Measurements from ENCODE around the gene KCNMA1.

The KCNMA1 gene

GRCh38 chr10:77510294-77510693 is 127.3 kb downstream of the KCNMA1 start:
- DNase-seq (ENCODE audit: low read depth in 2 of 2): no peak

- no peak for DNase-seq (ENCODE audit: low read depth in 2 of 2)
Observed at GRCh38 chr10:77509391-77509790, 128.2 kb downstream of the KCNMA1 start.

- no peak for DNase-seq (ENCODE audit: low read depth in 2 of 2)
Observed at GRCh38 chr10:77507291-77507880, 130.2 kb downstream of the KCNMA1 start.

GRCh38 chr10:77506517-77507200 is 130.9 kb downstream of the KCNMA1 start:
- no peak for DNase-seq (ENCODE audit: low read depth in 2 of 2)

- DNase-seq (ENCODE audit: low read depth in 2 of 2): no peak
Observed at GRCh38 chr10:77505431-77506334, 131.9 kb downstream of the KCNMA1 start.

- no peak for DNase-seq (ENCODE audit: low read depth in 2 of 2)
Observed at GRCh38 chr10:77504873-77505257, 132.7 kb downstream of the KCNMA1 start.

GRCh38 chr10:77504196-77504872 is 133.3 kb downstream of the KCNMA1 start:
- no peak for DNase-seq (ENCODE audit: low read depth in 2 of 2)

- no peak for DNase-seq (ENCODE audit: low read depth in 2 of 2)
Observed at GRCh38 chr10:77501846-77502261, 135.8 kb downstream of the KCNMA1 start.

- no peak for DNase-seq (ENCODE audit: low read depth in 2 of 2)
Observed at GRCh38 chr10:77501152-77501845, 136.3 kb downstream of the KCNMA1 start.

GRCh38 chr10:77500754-77501151 is 136.9 kb downstream of the KCNMA1 start:
- no peak for DNase-seq (ENCODE audit: low read depth in 2 of 2)

- DNase-seq (ENCODE audit: low read depth in 2 of 2): no peak
Observed at GRCh38 chr10:77498829-77499228, 138.8 kb downstream of the KCNMA1 start.

GRCh38 chr10:77498210-77498609 is 139.4 kb downstream of the KCNMA1 start:
- no peak for DNase-seq (ENCODE audit: low read depth in 2 of 2)

- no peak for DNase-seq (ENCODE audit: low read depth in 2 of 2)
Observed at GRCh38 chr10:77497748-77498147, 139.9 kb downstream of the KCNMA1 start.

- DNase-seq (ENCODE audit: low read depth in 2 of 2): no peak
Observed at GRCh38 chr10:77496941-77497420, 140.6 kb downstream of the KCNMA1 start.

- no peak for DNase-seq (ENCODE audit: low read depth in 2 of 2)
Observed at GRCh38 chr10:77494756-77495541, 142.7 kb downstream of the KCNMA1 start.

- no peak for DNase-seq (ENCODE audit: low read depth in 2 of 2)
Observed at GRCh38 chr10:77494327-77494726, 143.3 kb downstream of the KCNMA1 start.

GRCh38 chr10:77493851-77494261 is 143.8 kb downstream of the KCNMA1 start:
- no peak for DNase-seq (ENCODE audit: low read depth in 2 of 2)

- no peak for DNase-seq (ENCODE audit: low read depth in 2 of 2)
Observed at GRCh38 chr10:77493239-77493806, 144.3 kb downstream of the KCNMA1 start.

- DNase-seq (ENCODE audit: low read depth in 2 of 2): no peak
Observed at GRCh38 chr10:77492368-77492994, 145.1 kb downstream of the KCNMA1 start.
